ENCODE results near the gene CCL8. TPM values are rescaled to one million over a fixed set of nuclear protein-coding genes. Genes with fewer than 3 reads are reported as not detected.

The CCL8 gene
- total and polyA plus RNA-seq, 2 donors (not counting 1 experiment from before 2014, with no cell fraction given) = 0.27 to 0.50 TPM

DNA sequence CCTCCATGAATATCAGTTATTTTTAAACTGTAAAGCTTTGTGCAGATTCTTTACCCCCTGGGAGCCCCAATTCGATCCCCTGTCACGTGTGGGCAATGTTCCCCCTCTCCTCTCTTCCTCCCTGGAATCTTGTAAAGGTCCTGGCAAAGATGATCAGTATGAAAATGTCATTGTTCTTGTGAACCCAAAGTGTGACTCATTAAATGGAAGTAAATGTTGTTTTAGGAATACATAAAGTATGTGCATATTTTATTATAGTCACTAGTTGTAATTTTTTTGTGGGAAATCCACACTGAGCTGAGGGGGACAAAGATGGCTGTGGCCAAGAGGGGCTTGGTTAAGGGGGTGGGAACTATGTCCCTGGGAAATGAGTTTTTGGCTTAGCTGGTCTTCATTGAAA, 31.4 kb upstream of the CCL8 start:
- DNase-seq (ENCODE audit: low read depth in 2 of 2) = no peak
- H4K20me1 ChIP-seq (ENCODE audit: control insufficient read depth, extremely low read depth, insufficient read depth, low read length) = no peaks in the 10 kb centered on the region
- no peak overlapping the region for H3K4me2 ChIP-seq (ENCODE audit: extremely low read depth, insufficient read depth, low read length)
- H3K9ac ChIP-seq (ENCODE audit: insufficient read depth, low read length) = no peak overlapping the region
- no peaks in the 10 kb centered on the region for H3K79me2 ChIP-seq (ENCODE audit: control insufficient read depth, insufficient read depth, low read length)
- peaks cover 3% of the 10 kb centered on the region for H3K4me1 ChIP-seq (ENCODE audit: control insufficient read depth, extremely low read depth, insufficient read depth, low read length)
- no peak for TF ChIP-seq EZH2 (IDR thresholded peaks at IDR 0.05; ENCODE audit: low read length, missing control alignments)
- TF ChIP-seq, protein P1, sequence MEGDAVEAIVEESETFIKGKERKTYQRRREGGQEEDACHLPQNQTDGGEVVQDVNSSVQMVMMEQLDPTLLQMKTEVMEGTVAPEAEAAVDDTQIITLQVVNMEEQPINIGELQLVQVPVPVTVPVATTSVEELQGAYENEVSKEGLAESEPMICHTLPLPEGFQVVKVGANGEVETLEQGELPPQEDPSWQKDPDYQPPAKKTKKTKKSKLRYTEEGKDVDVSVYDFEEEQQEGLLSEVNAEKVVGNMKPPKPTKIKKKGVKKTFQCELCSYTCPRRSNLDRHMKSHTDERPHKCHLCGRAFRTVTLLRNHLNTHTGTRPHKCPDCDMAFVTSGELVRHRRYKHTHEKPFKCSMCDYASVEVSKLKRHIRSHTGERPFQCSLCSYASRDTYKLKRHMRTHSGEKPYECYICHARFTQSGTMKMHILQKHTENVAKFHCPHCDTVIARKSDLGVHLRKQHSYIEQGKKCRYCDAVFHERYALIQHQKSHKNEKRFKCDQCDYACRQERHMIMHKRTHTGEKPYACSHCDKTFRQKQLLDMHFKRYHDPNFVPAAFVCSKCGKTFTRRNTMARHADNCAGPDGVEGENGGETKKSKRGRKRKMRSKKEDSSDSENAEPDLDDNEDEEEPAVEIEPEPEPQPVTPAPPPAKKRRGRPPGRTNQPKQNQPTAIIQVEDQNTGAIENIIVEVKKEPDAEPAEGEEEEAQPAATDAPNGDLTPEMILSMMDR (conservative IDR thresholded peaks at IDR 0.05 in 1 of 2, IDR thresholded peaks at IDR 0.05 in 1 of 2; ENCODE audit: low read depth in 1 of 2, low read length in 2 of 2) = no peak
- H3K27me3 ChIP-seq (ENCODE audit: control insufficient read depth, insufficient read depth, low read length) = peaks cover 2% of the 10 kb centered on the region
- H3K27ac ChIP-seq (ENCODE audit: insufficient read depth, low read length) = no peak overlapping the region
- no peaks in the 10 kb centered on the region for H3K36me3 ChIP-seq (ENCODE audit: control insufficient read depth, insufficient read depth, low read length)
- no peak overlapping the region for H3K4me3 ChIP-seq (replicated peaks in 1 of 4; ENCODE audit: control extremely low read depth in 1 of 4, insufficient read depth in 1 of 4, low read depth in 3 of 4, low read length in 4 of 4)
- no peaks in the 10 kb centered on the region for H3K9me3 ChIP-seq (ENCODE audit: control insufficient read depth, insufficient read depth, low read depth, low read length)
- no peak overlapping the region for H2AFZ ChIP-seq (ENCODE audit: low read length)

DNA sequence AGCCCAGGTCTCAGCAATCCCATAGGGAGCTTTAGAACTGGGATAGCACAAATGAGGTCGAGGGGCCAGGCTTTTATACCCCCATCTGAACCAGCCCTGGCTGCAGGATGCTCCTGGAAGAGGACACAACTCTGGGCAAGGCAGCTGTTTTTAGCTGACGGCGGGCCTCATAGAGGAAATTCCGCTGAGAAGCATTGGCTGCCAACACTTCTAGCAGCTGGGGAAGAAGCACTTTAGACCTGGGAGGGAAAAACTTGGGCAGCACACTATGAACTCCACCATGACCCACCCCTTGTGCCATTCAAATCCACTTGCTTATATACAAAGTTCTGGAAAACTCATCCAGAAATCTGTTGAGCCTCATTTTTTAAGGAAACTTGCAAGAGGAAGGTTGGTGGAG, 28.6 kb upstream of the CCL8 start:
- no peak overlapping the region for H2AFZ ChIP-seq (ENCODE audit: low read length)
- H3K4me1 ChIP-seq (ENCODE audit: control insufficient read depth, extremely low read depth, insufficient read depth, low read length) = peaks cover 3% of the 10 kb centered on the region
- no peak overlapping the region for H3K9ac ChIP-seq (ENCODE audit: insufficient read depth, low read length)
- DNase-seq (ENCODE audit: low read depth in 2 of 2) = no peak
- H3K27ac ChIP-seq (ENCODE audit: insufficient read depth, low read length) = no peak overlapping the region
- H3K4me2 ChIP-seq (ENCODE audit: extremely low read depth, insufficient read depth, low read length) = no peak overlapping the region
- no peaks in the 10 kb centered on the region for H4K20me1 ChIP-seq (ENCODE audit: control insufficient read depth, extremely low read depth, insufficient read depth, low read length)
- H3K27me3 ChIP-seq (ENCODE audit: control insufficient read depth, insufficient read depth, low read length) = no peaks in the 10 kb centered on the region
- no peak for TF ChIP-seq EZH2 (IDR thresholded peaks at IDR 0.05; ENCODE audit: low read length, missing control alignments)
- TF ChIP-seq, protein P1 (conservative IDR thresholded peaks at IDR 0.05 in 1 of 2, IDR thresholded peaks at IDR 0.05 in 1 of 2; ENCODE audit: low read depth in 1 of 2, low read length in 2 of 2) = no peak
- no peak overlapping the region for H3K4me3 ChIP-seq (replicated peaks in 1 of 4; ENCODE audit: control extremely low read depth in 1 of 4, insufficient read depth in 1 of 4, low read depth in 3 of 4, low read length in 4 of 4)
- no peaks in the 10 kb centered on the region for H3K79me2 ChIP-seq (ENCODE audit: control insufficient read depth, insufficient read depth, low read length)
- H3K36me3 ChIP-seq (ENCODE audit: control insufficient read depth, insufficient read depth, low read length) = no peaks in the 10 kb centered on the region
- no peaks in the 10 kb centered on the region for H3K9me3 ChIP-seq (ENCODE audit: control insufficient read depth, insufficient read depth, low read depth, low read length)

DNA sequence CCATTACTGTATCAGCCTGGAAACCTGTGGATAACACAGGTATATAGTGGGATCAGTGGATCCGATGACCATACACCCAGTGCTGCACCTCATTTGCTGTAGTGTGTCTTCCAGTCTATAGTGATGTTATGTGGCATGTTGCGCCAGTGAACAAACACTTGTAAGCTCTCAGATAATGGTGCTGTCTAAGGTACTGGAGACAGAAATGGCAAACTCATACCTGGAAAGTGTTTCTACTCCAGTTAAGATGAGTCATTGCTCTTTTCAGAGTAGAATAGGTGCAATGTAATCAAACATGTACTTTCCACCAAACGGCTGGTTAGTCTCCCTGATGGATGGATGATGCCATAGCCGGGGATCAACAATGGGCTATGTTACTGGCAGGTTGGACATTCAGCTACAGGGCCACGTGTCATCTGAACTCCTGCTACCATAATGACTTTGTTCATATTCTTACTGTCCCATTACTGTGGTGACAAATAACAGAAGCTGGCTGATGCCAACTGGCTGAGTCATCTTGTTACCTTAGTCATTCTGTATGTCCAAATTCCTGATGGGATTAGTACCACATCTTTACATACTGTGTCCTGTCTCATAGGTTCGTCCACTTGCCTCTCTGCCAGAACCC, 27.4 kb upstream of the CCL8 start:
- Histone ChIP-seq H4K20me1 (ENCODE audit: control insufficient read depth, extremely low read depth, insufficient read depth, low read length) (no peaks in the 10 kb centered on the region), H3K9me3 (ENCODE audit: control insufficient read depth, insufficient read depth, low read depth, low read length) (no peaks in the 10 kb centered on the region), H3K36me3 (ENCODE audit: control insufficient read depth, insufficient read depth, low read length) (no peaks in the 10 kb centered on the region), H3K4me3 (replicated peaks in 1 of 4; ENCODE audit: control extremely low read depth in 1 of 4, insufficient read depth in 1 of 4, low read depth in 3 of 4, low read length in 4 of 4) (no peak overlapping the region), H3K4me1 (ENCODE audit: control insufficient read depth, extremely low read depth, insufficient read depth, low read length) (peaks cover 3% of the 10 kb centered on the region), H2AFZ (ENCODE audit: low read length) (no peak overlapping the region), H3K9ac (ENCODE audit: insufficient read depth, low read length) (no peak overlapping the region), H3K27ac (ENCODE audit: insufficient read depth, low read length) (no peak overlapping the region), H3K4me2 (ENCODE audit: extremely low read depth, insufficient read depth, low read length) (no peak overlapping the region), H3K79me2 (ENCODE audit: control insufficient read depth, insufficient read depth, low read length) (no peaks in the 10 kb centered on the region), H3K27me3 (ENCODE audit: control insufficient read depth, insufficient read depth, low read length) (no peaks in the 10 kb centered on the region)
- TF ChIP-seq, protein P1 (conservative IDR thresholded peaks at IDR 0.05 in 1 of 2, IDR thresholded peaks at IDR 0.05 in 1 of 2; ENCODE audit: low read depth in 1 of 2, low read length in 2 of 2) = no peak
- TF ChIP-seq EZH2 (IDR thresholded peaks at IDR 0.05; ENCODE audit: low read length, missing control alignments) = no peak
- DNase-seq (ENCODE audit: low read depth in 2 of 2) = no peak
